GM10248 (cell line): ENCODE measurements around the gene MYF6.

Experiments used
- CTCF ChIA-PET: fragments of 300-600 bp; sonication (Branson Sonifier 250); formaldehyde crosslinking; extraction: SDS; loops from one replicate; lab custom pipeline; 2021; ENCODE audit warnings: antibody characterized with exemption; lab: Yijun Ruan, JAX
- POLR2A ChIA-PET: fragments of 350-650 bp; sonication (Branson Sonifier 250); formaldehyde crosslinking; extraction: SDS; loops from one replicate; lab custom pipeline; 2020; ENCODE audit warnings: antibody characterized with exemption; lab: Yijun Ruan, JAX
- DNase-seq: peaks from one replicate; pipeline ENCODE4 v3.0.0; 2012; ENCODE audit errors: extremely low spot score
- TF ChIP-seq, protein P1 (sequence below): IDR thresholded peaks from 2 replicates; pipeline ENCODE4 v1.5.1; 2012; ENCODE audit warnings: mild to moderate bottlenecking, low read depth; ENCODE audit errors: extremely low read depth, missing control alignments, control extremely low read depth

Gene MYF6

DNA sequence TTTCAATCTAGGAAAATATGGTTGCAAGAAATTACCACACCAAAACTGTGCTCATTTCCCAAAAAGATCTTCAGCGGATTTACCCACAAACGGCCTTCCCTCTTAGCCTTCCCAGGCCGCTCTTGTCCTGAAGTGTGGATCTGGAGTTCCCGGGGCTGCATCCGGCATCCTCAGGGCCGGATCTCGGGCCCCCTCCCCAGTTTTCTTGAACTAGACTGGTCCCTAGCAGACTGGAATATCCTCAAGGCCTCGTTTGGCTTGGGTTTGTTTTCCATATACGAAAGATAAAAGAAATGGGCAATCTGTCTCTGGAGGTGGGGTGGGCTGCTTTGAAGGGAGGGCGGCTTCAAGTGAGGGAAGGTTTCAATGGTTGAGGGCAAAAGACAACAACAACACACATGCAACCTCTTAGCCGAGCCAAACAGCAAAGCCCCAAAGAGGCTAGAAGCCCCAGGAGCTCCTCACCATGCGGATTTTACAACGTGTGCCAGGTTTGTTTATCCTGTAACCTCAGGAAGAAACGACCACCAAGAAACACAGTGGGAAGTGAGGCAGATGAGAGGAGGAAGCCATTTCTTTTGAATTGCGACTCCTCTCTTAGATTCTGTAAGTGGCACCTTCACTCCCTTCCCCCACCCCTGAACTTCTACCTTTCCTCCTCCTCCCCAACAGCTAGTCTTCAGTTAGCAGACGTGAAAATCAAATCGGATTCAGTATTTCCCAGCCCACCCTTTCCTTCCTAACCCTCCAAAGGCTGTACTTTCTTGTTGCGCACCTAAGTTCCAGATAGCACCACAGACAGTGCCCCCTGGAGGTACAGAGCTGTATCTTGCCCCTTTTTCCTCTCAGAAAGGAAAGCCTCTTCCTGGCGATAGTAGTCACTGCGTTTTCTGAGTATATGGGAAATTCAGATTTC is 2.6 kb downstream of the MYF6 start:
- POLR2A ChIA-PET: no interaction called here
- no peak for DNase-seq
- TF ChIP-seq, protein P1, sequence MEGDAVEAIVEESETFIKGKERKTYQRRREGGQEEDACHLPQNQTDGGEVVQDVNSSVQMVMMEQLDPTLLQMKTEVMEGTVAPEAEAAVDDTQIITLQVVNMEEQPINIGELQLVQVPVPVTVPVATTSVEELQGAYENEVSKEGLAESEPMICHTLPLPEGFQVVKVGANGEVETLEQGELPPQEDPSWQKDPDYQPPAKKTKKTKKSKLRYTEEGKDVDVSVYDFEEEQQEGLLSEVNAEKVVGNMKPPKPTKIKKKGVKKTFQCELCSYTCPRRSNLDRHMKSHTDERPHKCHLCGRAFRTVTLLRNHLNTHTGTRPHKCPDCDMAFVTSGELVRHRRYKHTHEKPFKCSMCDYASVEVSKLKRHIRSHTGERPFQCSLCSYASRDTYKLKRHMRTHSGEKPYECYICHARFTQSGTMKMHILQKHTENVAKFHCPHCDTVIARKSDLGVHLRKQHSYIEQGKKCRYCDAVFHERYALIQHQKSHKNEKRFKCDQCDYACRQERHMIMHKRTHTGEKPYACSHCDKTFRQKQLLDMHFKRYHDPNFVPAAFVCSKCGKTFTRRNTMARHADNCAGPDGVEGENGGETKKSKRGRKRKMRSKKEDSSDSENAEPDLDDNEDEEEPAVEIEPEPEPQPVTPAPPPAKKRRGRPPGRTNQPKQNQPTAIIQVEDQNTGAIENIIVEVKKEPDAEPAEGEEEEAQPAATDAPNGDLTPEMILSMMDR: peak; percentile 48

DNA sequence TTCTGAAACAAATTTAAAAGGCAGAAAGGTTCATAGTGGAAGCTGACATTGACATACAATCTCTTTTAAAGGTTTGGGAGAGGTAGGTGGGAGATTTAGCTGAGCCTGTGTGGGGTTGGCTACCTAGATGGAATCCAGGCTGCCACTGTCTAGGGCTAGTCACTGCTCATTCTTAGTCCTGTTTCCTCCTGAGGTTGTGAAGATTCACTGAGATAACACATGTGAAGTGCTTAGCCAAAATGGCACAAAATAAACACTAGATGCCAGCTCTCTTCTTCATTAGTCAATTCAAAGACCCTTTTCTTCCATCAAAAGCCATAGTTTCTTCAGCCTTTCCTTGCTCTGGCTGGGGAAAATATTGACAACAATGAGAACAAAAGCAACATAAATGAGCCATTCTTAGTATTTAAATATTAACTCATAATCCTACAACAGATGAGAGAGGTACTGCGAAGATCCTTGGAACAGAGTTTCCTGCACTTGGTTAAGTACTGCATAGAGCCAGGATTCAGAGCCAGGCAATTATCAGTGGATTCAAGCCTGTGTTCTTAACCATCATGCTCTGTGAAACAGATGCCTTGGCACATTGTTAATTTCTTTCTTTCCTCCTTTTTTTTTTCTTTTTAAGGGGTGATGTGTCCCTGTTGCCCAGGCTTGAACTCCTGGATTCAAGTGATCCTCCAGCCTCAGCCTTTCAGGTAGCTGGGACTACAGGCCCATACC is 3.5 kb downstream of the MYF6 start:
- no peak for DNase-seq
- POLR2A ChIA-PET: no interaction called here
- TF ChIP-seq, protein P1: no peak
- CTCF ChIA-PET: interaction anchor here (0.7 to 1.5 kb wide), 17 partner anchors 10 to 417 kb away, joined by 3 to 9 read pairs (median 4); no protein-coding TSS in a partner anchor

More for the DNA sequence above, 2.6 kb downstream of the MYF6 start:
- CTCF ChIA-PET: interaction anchor here (0.7 to 1.5 kb wide), 19 partner anchors 8 to 418 kb away, joined by 3 to 9 read pairs (median 4); no protein-coding TSS in a partner anchor

DNA sequence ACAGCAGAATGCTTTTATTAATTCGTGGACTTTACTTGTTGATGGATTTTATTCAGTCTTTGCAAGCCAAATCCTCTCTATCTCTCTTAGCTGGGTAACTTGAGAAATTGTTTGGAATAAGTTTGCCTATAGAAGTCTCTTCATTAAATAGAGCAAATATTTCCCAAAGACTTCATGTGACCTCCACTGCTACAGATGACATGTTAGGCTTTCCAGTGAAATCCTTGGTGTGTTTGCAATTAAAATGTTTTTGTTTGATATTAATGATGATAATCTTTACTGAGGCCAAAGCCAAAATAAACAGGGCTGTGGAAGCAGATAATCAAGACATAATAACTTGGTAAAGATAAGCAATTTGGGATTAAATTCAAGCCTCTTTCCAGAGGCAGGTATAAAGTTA is 4.4 kb downstream of the MYF6 start:
- ChIA-PET CTCF (interaction anchor here (0.9 to 1.5 kb wide), 3 partner anchors 8 to 235 kb away, joined by 3 read pairs; no protein-coding TSS in a partner anchor), POLR2A (no interaction called here)
- TF ChIP-seq, protein P1: no peak
- DNase-seq: no peak

DNA sequence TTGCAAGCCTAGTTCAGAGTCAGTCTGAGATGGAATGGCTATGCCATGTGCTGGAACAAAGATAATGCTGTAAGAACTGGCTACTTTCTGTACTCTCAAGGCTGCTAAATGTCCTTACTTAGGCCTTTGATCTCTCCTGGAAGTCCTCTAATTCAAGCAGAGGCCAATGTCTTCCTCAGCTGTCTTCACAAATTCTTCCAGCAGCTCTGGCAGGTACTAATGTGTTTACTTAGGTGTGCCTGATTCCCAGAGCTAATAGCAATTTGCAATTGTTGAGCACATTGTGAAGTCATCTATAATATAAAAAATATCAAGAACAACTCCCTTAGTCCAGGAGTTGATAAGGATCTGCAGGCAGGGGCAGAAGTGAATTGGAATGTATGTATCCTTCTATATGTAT is 5.4 kb downstream of the MYF6 start:
- TF ChIP-seq, protein P1: no peak
- ChIA-PET CTCF (interaction anchor here (0.9 kb wide), 1 partner anchor 9 kb away, joined by 3 read pairs; no protein-coding TSS in a partner anchor), POLR2A (no interaction called here)
- DNase-seq: no peak

DNA sequence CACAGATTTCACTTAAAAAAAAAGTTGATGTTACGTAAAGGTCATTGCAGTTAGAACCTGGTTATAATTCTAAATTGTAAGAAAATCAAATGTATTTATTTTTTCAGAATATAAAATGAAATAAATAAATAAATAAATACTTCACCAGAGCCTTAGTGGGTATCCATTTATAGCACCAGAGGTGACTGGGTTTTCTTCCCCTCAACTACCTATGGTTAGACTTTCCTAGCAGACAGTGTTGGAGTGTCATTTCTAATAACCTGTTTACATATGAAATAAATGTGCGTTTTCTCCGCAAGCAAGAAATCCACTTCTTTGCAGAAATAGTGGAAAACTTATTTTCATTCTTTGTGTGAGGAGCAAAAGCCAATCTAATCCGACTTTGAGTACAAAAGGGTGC is 6.0 kb downstream of the MYF6 start:
- CTCF ChIA-PET: no interaction called here
- POLR2A ChIA-PET: no interaction called here
- TF ChIP-seq, protein P1: no peak

DNA sequence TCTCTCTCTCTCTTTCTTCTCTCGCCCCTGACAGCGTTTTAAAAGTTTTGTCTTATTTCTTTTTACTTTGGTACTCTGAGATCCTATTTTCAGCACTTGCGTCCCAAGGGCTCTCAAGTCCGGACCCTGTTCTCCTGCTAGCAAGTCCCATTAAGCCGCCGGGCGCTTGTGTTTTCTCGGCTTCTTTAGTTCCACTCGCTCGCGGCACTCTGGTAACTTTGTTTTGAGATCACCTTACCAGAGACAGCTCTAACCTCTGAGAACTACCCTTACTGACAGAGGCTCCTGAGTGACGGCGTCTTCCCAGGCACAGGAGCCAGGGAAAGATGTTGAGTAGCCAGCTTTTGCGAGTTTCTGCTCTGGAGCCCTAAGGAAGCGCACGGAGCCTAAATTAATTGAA is 6.6 kb downstream of the MYF6 start:
- TF ChIP-seq, protein P1: no peak
- no peak for DNase-seq
- CTCF ChIA-PET: no interaction called here
- POLR2A ChIA-PET: no interaction called here

More for the DNA sequence above, 6.0 kb downstream of the MYF6 start:
- DNase-seq: no peak
